GM23338 (cell line): ENCODE data around the gene GSX1. TPM values are rescaled to one million over a fixed set of nuclear protein-coding genes. Genes with fewer than 3 reads are reported as not detected.

Source experiments
- ATAC-seq: fragments of 200-7000 bp; cut with Tn5 transposase; 3 replicates; pipeline ENCODE4 v1.9.1; 2020
- DNase-seq: peaks from one replicate; pipeline ENCODE4 v3.0.0-alpha.2; 2015; ENCODE audit warnings: low spot score
- H2AFZ ChIP-seq: fragments of 200-600 bp; sonication (generic); 2 replicates; pipeline ENCODE4 v1.8.0; 2016; ENCODE audit warnings: antibody characterized with exemption, mild to moderate bottlenecking, moderate library complexity
- H3F3A ChIP-seq: fragments of 200-600 bp; sonication (generic); replicated peaks from 2 replicates; pipeline ENCODE4 v1.8.0; 2017; ENCODE audit warnings: antibody characterized with exemption, mixed run types, low read depth
- H3K27ac ChIP-seq: fragments of 200-600 bp; sonication (generic); 2 replicates; pipeline ENCODE4 v1.6.1; 2016; ENCODE audit warnings: low read depth
- H3K27me3 ChIP-seq: fragments of 200-600 bp; sonication (generic); 2 replicates; pipeline ENCODE4 v1.8.0; 2016; ENCODE audit warnings: mild to moderate bottlenecking, mixed run types, moderate library complexity; ENCODE audit not compliant: insufficient read depth
- H3K36me3 ChIP-seq: fragments of 200-600 bp; sonication (generic); 2 replicates; pipeline ENCODE4 v1.8.0; 2016; ENCODE audit warnings: mild to moderate bottlenecking; ENCODE audit not compliant: insufficient read depth
- H3K4me1 ChIP-seq: fragments of 200-600 bp; sonication (generic); 2 replicates; pipeline ENCODE4 v1.8.0; 2016; ENCODE audit warnings: mild to moderate bottlenecking, moderate library complexity; ENCODE audit not compliant: insufficient read depth
- H3K4me2 ChIP-seq: fragments of 200-600 bp; sonication (generic); 2 replicates; pipeline ENCODE4 v1.7.1; 2017; ENCODE audit warnings: mixed run types
- H3K4me3 ChIP-seq: fragments of 200-600 bp; sonication (generic); 2 replicates; pipeline ENCODE4 v1.6.1; 2016; ENCODE audit warnings: mixed run types
- H3K79me2 ChIP-seq: fragments of 200-600 bp; sonication (generic); replicated peaks from 2 replicates; pipeline ENCODE4 v1.8.0; 2017; ENCODE audit warnings: mild to moderate bottlenecking; ENCODE audit not compliant: insufficient read depth
- H3K9me2 ChIP-seq: fragments of 200-600 bp; sonication (generic); 2 replicates; pipeline ENCODE4 v1.8.0; 2017; ENCODE audit not compliant: insufficient read depth
- H4K20me1 ChIP-seq: fragments of 200-600 bp; sonication (generic); replicated peaks from 2 replicates; pipeline ENCODE4 v1.8.0; 2017; ENCODE audit warnings: mild to moderate bottlenecking; ENCODE audit not compliant: insufficient read depth
- H3K27ac Mint-ChIP-seq: 2 replicates; pipeline ENCODE4 v1.8.0; 2020; ENCODE audit warnings: inconsistent platforms, mild to moderate bottlenecking, moderate library complexity, mixed read lengths
- H3K27me3 Mint-ChIP-seq: 3 replicates; pipeline ENCODE4 v1.8.0; 2022; ENCODE audit warnings: low read depth, mild to moderate bottlenecking, moderate library complexity, mixed read lengths, inconsistent platforms; ENCODE audit not compliant: insufficient read depth, poor library complexity
- H3K36me3 Mint-ChIP-seq: 3 replicates; pipeline ENCODE4 v1.8.0; 2021; ENCODE audit warnings: low read depth, mild to moderate bottlenecking, inconsistent platforms, moderate library complexity, mixed read lengths
- H3K4me1 Mint-ChIP-seq: 3 replicates; pipeline ENCODE4 v1.8.0; 2020; ENCODE audit warnings: mild to moderate bottlenecking, inconsistent platforms, mixed read lengths
- H3K4me3 Mint-ChIP-seq: 3 replicates; pipeline ENCODE4 v1.8.0; 2021; ENCODE audit warnings: moderate library complexity, mild to moderate bottlenecking, inconsistent platforms, mixed read lengths
- H3K9me3 Mint-ChIP-seq: 3 replicates; pipeline ENCODE4 v1.8.0; 2020; ENCODE audit warnings: moderate library complexity, mild to moderate bottlenecking, inconsistent platforms, mixed read lengths
- ETS1 ChIP-seq: IDR thresholded peaks from 2 replicates; pipeline ENCODE4 v1.6.1; 2016; ENCODE audit warnings: antibody characterized with exemption
- EZH2 ChIP-seq: fragments of 200-600 bp; sonication (generic); IDR thresholded peaks from one replicate; pipeline ENCODE4 v1.8.0; 2017; ENCODE audit warnings: antibody characterized with exemption, mild to moderate bottlenecking, low read depth; ENCODE audit not compliant: unreplicated experiment
- EZH2phosphoT487 ChIP-seq: fragments of 200-600 bp; sonication (generic); IDR thresholded peaks from one replicate; pipeline ENCODE4 v1.8.1; 2018; ENCODE audit warnings: antibody characterized with exemption; ENCODE audit not compliant: unreplicated experiment
- NANOG ChIP-seq: IDR thresholded peaks from 2 replicates; pipeline ENCODE4 v1.6.1; 2016; ENCODE audit warnings: antibody characterized with exemption, borderline replicate concordance
- REST ChIP-seq: IDR thresholded peaks from one replicate; pipeline ENCODE4 v1.6.1; 2018; ENCODE audit warnings: antibody characterized with exemption; ENCODE audit not compliant: unreplicated experiment
- STAT1 ChIP-seq: IDR thresholded peaks from one replicate; pipeline ENCODE4 v1.6.1; 2016; ENCODE audit warnings: antibody characterized with exemption; ENCODE audit not compliant: unreplicated experiment
- ZNF462 ChIP-seq: fragments of 250-450 bp; sonication (Bioruptor Pico); IDR thresholded peaks from 2 replicates; pipeline ENCODE4 v1.5.0; 2020; ENCODE audit warnings: mild to moderate bottlenecking, moderate library complexity
- long read RNA-seq: library from polyadenylated mRNA; unstranded; transcript quantifications from one replicate; pipeline ENCODE4 v2.0.0, GENCODE V29; 2020; ENCODE audit not compliant: unreplicated experiment
- polyA plus RNA-seq: library from polyadenylated mRNA; unstranded; fragments of >200 nt; fragmentation: Nextera tagmentation; extraction: Ambion mirVana; gene quantifications from 2 replicates; pipeline ENCODE4 v1.2.1, GENCODE V29; 2016
- total RNA-seq: library from RNA; depleted of rRNA; stranded (reverse); fragments of >200 nt; shearing (Covaris generic); gene quantifications from 2 replicates; pipeline ENCODE4 v1.2.3, GENCODE V29; 2014; rRNA removed

Gene GSX1
- total RNA-seq (not detected in 2 replicates), polyA plus RNA-seq (not detected in 2 replicates)
- long read RNA-seq: 0 reads

GRCh38 chr13:27792393-27793218 is at the start of gene GSX1:
TSS of gene GSX1 (plus strand) at chr13:27792483. CDS start at chr13:27792691, 208 bp downstream.
- Histone ChIP-seq H3K27ac (no peak within 1 kb of the TSS), H3K4me1 (peaks cover 60% of the 10 kb centered on the region), H3K4me3 (peak within 1 kb of the TSS; percentile 47), H2AFZ (no peak within 1 kb of the TSS), H3F3A (peaks cover 28% of the 10 kb centered on the region), H4K20me1 (peaks cover 32% of the 10 kb centered on the region), H3K79me2 (no peaks in the 10 kb centered on the region), H3K36me3 (no peaks in the 10 kb centered on the region), H3K9me2 (no peaks in the 10 kb centered on the region), H3K27me3 (peaks cover 100% of the 10 kb centered on the region), H3K4me2 (peak within 1 kb of the TSS; percentile 78)
- peak within 1 kb of the TSS; percentile 60 for H3K4me3 Mint-ChIP-seq
- H3K4me1 Mint-ChIP-seq: peaks cover 58% of the 10 kb centered on the region
- peaks cover 98% of the 10 kb centered on the region for H3K27me3 Mint-ChIP-seq
- no peak within 1 kb of the TSS for H3K27ac Mint-ChIP-seq
- DNase-seq (peak; percentile 95), ATAC-seq (peak; percentile 57)
- TF ChIP-seq ZNF462 (no peak), ETS1 (no peak), EZH2 (peak; percentile 63), EZH2phosphoT487 (peak; percentile 97), STAT1 (no peak), NANOG (no peak), REST (peak; percentile 92)
- H3K9me3 Mint-ChIP-seq: no peaks in the 10 kb centered on the region; the same call in none of the 3 replicates
- peaks cover 3% of the 10 kb centered on the region; the same call in 1 of the 3 replicates for H3K36me3 Mint-ChIP-seq
